AG04450 (cell line): ENCODE measurements around the gene MAML3. TPM values are rescaled to one million over a fixed set of nuclear protein-coding genes. Genes with fewer than 3 reads are reported as not detected.

ENCODE experiments used
- CTCF ChIA-PET: fragments of 300-600, 350-600 bp; formaldehyde crosslinking; extraction: SDS; loops from one replicate; lab custom pipeline; 2022; ENCODE audit warnings: antibody characterized with exemption, inconsistent platforms; lab: Charles Lee
- POLR2A ChIA-PET: fragments of 350-600 bp; formaldehyde crosslinking; extraction: SDS; loops from one replicate; lab custom pipeline; 2021; ENCODE audit warnings: antibody characterized with exemption, inconsistent platforms; lab: Yijun Ruan, JAX
- DNase-seq: peaks from one replicate; pipeline ENCODE4 v3.0.0-alpha.2; 2011; ENCODE audit warnings: low read depth, low spot score
- H3K27ac ChIP-seq: one replicate; pipeline ENCODE4 v1.5.1; 2012; ENCODE audit warnings: low read depth, low read length, control low read depth
- H3K27me3 ChIP-seq: one replicate; pipeline ENCODE4 v1.6.0; 2012; ENCODE audit warnings: low read length; ENCODE audit not compliant: control insufficient read depth, insufficient read depth
- H3K4me3 ChIP-seq: 2 replicates; pipeline ENCODE4 v1.5.1; 2011; ENCODE audit warnings: mild to moderate bottlenecking, low read depth, low read length, control low read depth
- H3K9me3 ChIP-seq: 2 replicates; pipeline ENCODE4 v1.5.1; 2012; ENCODE audit warnings: low read length; ENCODE audit not compliant: control insufficient read depth, insufficient read depth
- polyA plus RNA-seq: library from polyadenylated mRNA; depleted of rRNA; stranded (reverse); fragments of >200 nt; gene quantifications from 2 replicates; pipeline ENCODE4 v1.2.3, GENCODE V29; 2011
- TF ChIP-seq, protein P1 (sequence below): IDR thresholded peaks from 2 replicates; pipeline ENCODE4 v1.5.1; 2011; ENCODE audit warnings: low read depth, low read length, control low read depth, inconsistent platforms

Gene MAML3
- polyA plus RNA-seq, 1 experiment = 4.1 TPM

GRCh38 chr4:140046543-140046942 is 107.4 kb downstream of the MAML3 start:
- no peak overlapping the region for H3K4me3 ChIP-seq
- H3K27ac ChIP-seq = no peak overlapping the region
- TF ChIP-seq, protein P1, sequence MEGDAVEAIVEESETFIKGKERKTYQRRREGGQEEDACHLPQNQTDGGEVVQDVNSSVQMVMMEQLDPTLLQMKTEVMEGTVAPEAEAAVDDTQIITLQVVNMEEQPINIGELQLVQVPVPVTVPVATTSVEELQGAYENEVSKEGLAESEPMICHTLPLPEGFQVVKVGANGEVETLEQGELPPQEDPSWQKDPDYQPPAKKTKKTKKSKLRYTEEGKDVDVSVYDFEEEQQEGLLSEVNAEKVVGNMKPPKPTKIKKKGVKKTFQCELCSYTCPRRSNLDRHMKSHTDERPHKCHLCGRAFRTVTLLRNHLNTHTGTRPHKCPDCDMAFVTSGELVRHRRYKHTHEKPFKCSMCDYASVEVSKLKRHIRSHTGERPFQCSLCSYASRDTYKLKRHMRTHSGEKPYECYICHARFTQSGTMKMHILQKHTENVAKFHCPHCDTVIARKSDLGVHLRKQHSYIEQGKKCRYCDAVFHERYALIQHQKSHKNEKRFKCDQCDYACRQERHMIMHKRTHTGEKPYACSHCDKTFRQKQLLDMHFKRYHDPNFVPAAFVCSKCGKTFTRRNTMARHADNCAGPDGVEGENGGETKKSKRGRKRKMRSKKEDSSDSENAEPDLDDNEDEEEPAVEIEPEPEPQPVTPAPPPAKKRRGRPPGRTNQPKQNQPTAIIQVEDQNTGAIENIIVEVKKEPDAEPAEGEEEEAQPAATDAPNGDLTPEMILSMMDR = no peak
- no peaks in the 10 kb centered on the region for H3K27me3 ChIP-seq
- DNase-seq = no peak
- ChIA-PET POLR2A (interaction anchor here (0.6 kb wide), 1 partner anchor 212 kb away, joined by 3 read pairs; no protein-coding TSS in a partner anchor), CTCF (interaction anchor here (1.0 kb wide), 1 partner anchor 206 kb away, joined by 3 read pairs; no protein-coding TSS in a partner anchor)
- H3K9me3 ChIP-seq = no peaks in the 10 kb centered on the region

DNA sequence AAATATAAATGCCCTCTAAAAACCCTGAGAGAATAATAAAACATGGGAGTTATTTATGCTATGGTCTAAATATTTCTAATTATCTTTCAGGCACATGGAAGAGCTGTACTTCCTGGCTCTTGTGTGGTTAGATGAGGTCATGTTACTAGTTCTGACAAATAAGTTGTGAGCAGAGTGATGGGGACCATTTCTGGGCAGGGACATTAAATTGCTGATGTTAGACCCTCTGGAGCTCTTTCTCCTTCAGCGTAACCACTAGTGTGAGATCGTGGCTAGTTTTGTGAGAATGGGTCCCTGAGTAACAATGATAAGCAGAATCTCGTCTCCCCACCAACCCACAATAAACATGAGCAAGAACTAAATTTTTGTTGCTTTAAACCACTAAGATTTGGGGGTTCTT is 108.0 kb downstream of the MAML3 start:
- no peak for DNase-seq
- Histone ChIP-seq H3K9me3 (no peaks in the 10 kb centered on the region), H3K4me3 (no peak overlapping the region), H3K27ac (no peak overlapping the region), H3K27me3 (no peaks in the 10 kb centered on the region)
- ChIA-PET POLR2A (interaction anchor here (0.6 kb wide), 1 partner anchor 213 kb away, joined by 3 read pairs; no protein-coding TSS in a partner anchor), CTCF (interaction anchor here (0.6 to 1.1 kb wide), 4 partner anchors 99 to 312 kb away, joined by 3 read pairs; no protein-coding TSS in a partner anchor)
- TF ChIP-seq, protein P1 = no peak

- ChIA-PET POLR2A (interaction anchor here (2.0 kb wide), 1 partner anchor 110 kb away, joined by 4 read pairs; the partner anchor contains the start of gene MAML3), CTCF (interaction anchor here (1.0 kb wide), 1 partner anchor 25 kb away, joined by 3 read pairs; no protein-coding TSS in a partner anchor)
- Histone ChIP-seq H3K4me3 (no peak overlapping the region), H3K27me3 (no peaks in the 10 kb centered on the region), H3K9me3 (no peaks in the 10 kb centered on the region), H3K27ac (no peak overlapping the region)
- no peak for DNase-seq
- TF ChIP-seq, protein P1 = no peak
Observed at GRCh38 chr4:140044337-140044902, 109.6 kb downstream of the MAML3 start.

GRCh38 chr4:140042634-140043033 is 111.3 kb downstream of the MAML3 start:
- DNase-seq = no peak
- ChIA-PET CTCF (no interaction called here), POLR2A (no interaction called here)
- Histone ChIP-seq H3K4me3 (no peak overlapping the region), H3K9me3 (no peaks in the 10 kb centered on the region), H3K27ac (no peak overlapping the region), H3K27me3 (no peaks in the 10 kb centered on the region)
- TF ChIP-seq, protein P1 = no peak

DNA sequence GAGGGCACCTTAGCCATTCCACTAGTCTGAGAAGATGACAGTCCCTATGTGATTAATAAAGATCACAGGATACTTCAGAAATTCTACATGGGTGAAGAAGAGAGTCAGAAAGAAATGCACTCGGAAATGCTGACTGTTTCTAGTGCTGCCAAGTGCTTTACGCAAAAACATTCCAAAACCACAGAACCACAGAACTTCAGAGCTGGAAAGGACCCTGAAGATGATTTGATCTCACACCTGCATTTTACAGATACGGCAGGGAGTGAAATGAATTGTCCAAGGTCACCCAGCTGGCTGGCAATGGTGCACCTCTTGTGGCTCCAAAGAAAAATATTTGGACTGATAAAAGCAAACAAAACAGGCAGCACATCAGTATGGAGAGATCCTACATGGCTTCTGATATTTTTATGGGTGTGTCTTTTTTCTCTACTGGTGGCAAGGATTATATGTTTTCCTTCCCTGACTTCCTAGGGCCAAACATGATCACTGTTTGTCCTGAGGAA is 115.9 kb downstream of the MAML3 start:
- CTCF ChIA-PET = interaction anchor here (0.6 to 1.4 kb wide), 3 partner anchors 215 to 218 kb away, joined by 3 read pairs; no protein-coding TSS in a partner anchor
- Histone ChIP-seq H3K27me3 (no peaks in the 10 kb centered on the region), H3K4me3 (no peak overlapping the region), H3K9me3 (no peaks in the 10 kb centered on the region), H3K27ac (peak overlapping the region; percentile 66)
- no peak for DNase-seq
- POLR2A ChIA-PET = interaction anchor here (0.8 to 1.0 kb wide), 3 partner anchors 21 to 113 kb away, joined by 3 to 6 read pairs (median 3); no protein-coding TSS in a partner anchor
- TF ChIP-seq, protein P1 = no peak
